Activated T-cell treated with anti-CD3 and anti-CD28 coated beads, Interleukin-2, amount 50 U/mL, for 4 hours (primary cell): ENCODE measurements around the gene KRT86. TPM values are rescaled to one million over a fixed set of nuclear protein-coding genes. Genes with fewer than 3 reads are reported as not detected.
"Not testable (repeated sequence)": the region's sequence is repeated elsewhere in the genome, so short reads cannot be mapped to it uniquely, and the experiment has no call there.

Experiments
- ATAC-seq, 2 donors: fragments of 200-7000 bp; cut with Tn5 transposase; one replicate each; pipeline ENCODE4 v1.10.0; 2021
- DNase-seq: peaks from one replicate; pipeline ENCODE4 v3.0.0-alpha.2; 2020
- H3K27me3 Mint-ChIP-seq: one replicate; pipeline ENCODE4 v1.8.0; 2021; ENCODE audit warnings: low read depth, mixed read lengths
- H3K36me3 Mint-ChIP-seq: one replicate; pipeline ENCODE4 v1.8.0; 2022; ENCODE audit warnings: mixed read lengths; ENCODE audit not compliant: insufficient read depth
- H3K4me1 Mint-ChIP-seq: one replicate; pipeline ENCODE4 v1.8.0; 2021; ENCODE audit warnings: low read depth, mixed read lengths
- H3K4me3 Mint-ChIP-seq: one replicate; pipeline ENCODE4 v1.8.0; 2021; ENCODE audit warnings: mild to moderate bottlenecking, moderate library complexity, mixed read lengths
- H3K9me3 Mint-ChIP-seq: one replicate; pipeline ENCODE4 v1.8.0; 2021; ENCODE audit warnings: mixed read lengths
- total RNA-seq, 3 donors: library from RNA; stranded (reverse); gene quantifications; one replicate each; pipeline ENCODE4 v1.2.1, GENCODE V29; 2021

The KRT86 gene
- total RNA-seq, 3 donors from 2014 or later = not detected

- H3K27me3 Mint-ChIP-seq = peaks cover 7% of the 10 kb centered on the region
- H3K9me3 Mint-ChIP-seq = no peaks in the 10 kb centered on the region
- DNase-seq (no peak), ATAC-seq (no peak)
- H3K36me3 Mint-ChIP-seq = no peaks in the 10 kb centered on the region
- no peaks in the 10 kb centered on the region for H3K4me1 Mint-ChIP-seq
- no peak overlapping the region for H3K4me3 Mint-ChIP-seq
These were observed 68.5 kb downstream of the KRT86 start for GRCh38 chr12:52342781-52343490.

- Mint-ChIP-seq H3K4me1 (no peaks in the 10 kb centered on the region), H3K36me3 (no peaks in the 10 kb centered on the region), H3K27me3 (peaks cover 7% of the 10 kb centered on the region), H3K9me3 (no peaks in the 10 kb centered on the region), H3K4me3 (no peak overlapping the region)
- DNase-seq (no peak), ATAC-seq (no peak)
These were observed 69.1 kb downstream of the KRT86 start for GRCh38 chr12:52343550-52343949.

- Mint-ChIP-seq H3K4me3 (no peak overlapping the region), H3K27me3 (peaks cover 7% of the 10 kb centered on the region), H3K36me3 (no peaks in the 10 kb centered on the region), H3K9me3 (no peaks in the 10 kb centered on the region), H3K4me1 (peaks cover under 1% of the 10 kb centered on the region)
- DNase-seq = no peak
- no peak for ATAC-seq
These were observed 69.7 kb downstream of the KRT86 start for GRCh38 chr12:52344111-52344510.

GRCh38 chr12:52345041-52345440 lies 70.6 kb downstream of the KRT86 start:
- H3K4me3 Mint-ChIP-seq, ATAC-seq, DNase-seq, H3K9me3 Mint-ChIP-seq, H3K36me3 Mint-ChIP-seq, H3K27me3 Mint-ChIP-seq, H3K4me1 Mint-ChIP-seq: not testable (repeated sequence)

- Mint-ChIP-seq H3K9me3 (no peaks in the 10 kb centered on the region), H3K36me3 (no peaks in the 10 kb centered on the region), H3K4me3 (no peak overlapping the region), H3K4me1 (peaks cover 8% of the 10 kb centered on the region), H3K27me3 (peaks cover 5% of the 10 kb centered on the region)
- DNase-seq = no peak
- ATAC-seq = no peak
These were observed 72.1 kb downstream of the KRT86 start for GRCh38 chr12:52346593-52346992.

- Mint-ChIP-seq H3K4me1 (peaks cover 12% of the 10 kb centered on the region), H3K4me3 (no peak overlapping the region), H3K36me3 (no peaks in the 10 kb centered on the region), H3K9me3 (no peaks in the 10 kb centered on the region), H3K27me3 (peaks cover 5% of the 10 kb centered on the region)
- no peak for DNase-seq
- no peak for ATAC-seq
These were observed 72.6 kb downstream of the KRT86 start for GRCh38 chr12:52347016-52347415.

GRCh38 chr12:52347551-52348510 lies 73.4 kb downstream of the KRT86 start:
- DNase-seq (no peak), ATAC-seq (no peak)
- Mint-ChIP-seq H3K9me3 (no peaks in the 10 kb centered on the region), H3K4me3 (no peak overlapping the region), H3K4me1 (peaks cover 20% of the 10 kb centered on the region), H3K36me3 (no peaks in the 10 kb centered on the region), H3K27me3 (peaks cover 4% of the 10 kb centered on the region)

GRCh38 chr12:52349196-52349595 lies 74.8 kb downstream of the KRT86 start:
- no peak overlapping the region for H3K4me3 Mint-ChIP-seq
- H3K36me3 Mint-ChIP-seq = no peaks in the 10 kb centered on the region
- no peaks in the 10 kb centered on the region for H3K9me3 Mint-ChIP-seq
- H3K27me3 Mint-ChIP-seq = peaks cover 4% of the 10 kb centered on the region
- DNase-seq (no peak), ATAC-seq (no peak)
- H3K4me1 Mint-ChIP-seq = peaks cover 22% of the 10 kb centered on the region

GRCh38 chr12:52350021-52350620 lies 75.7 kb downstream of the KRT86 start:
- H3K4me1 Mint-ChIP-seq = peaks cover 22% of the 10 kb centered on the region
- no peak overlapping the region for H3K4me3 Mint-ChIP-seq
- DNase-seq = no peak
- H3K9me3 Mint-ChIP-seq = no peaks in the 10 kb centered on the region
- H3K36me3 Mint-ChIP-seq = no peaks in the 10 kb centered on the region
- no peak for ATAC-seq
- peaks cover 4% of the 10 kb centered on the region for H3K27me3 Mint-ChIP-seq

GRCh38 chr12:52350786-52351185 lies 76.3 kb downstream of the KRT86 start:
- no peak overlapping the region for H3K4me3 Mint-ChIP-seq
- H3K27me3 Mint-ChIP-seq = peaks cover 4% of the 10 kb centered on the region
- no peaks in the 10 kb centered on the region for H3K36me3 Mint-ChIP-seq
- ATAC-seq (no peak), DNase-seq (no peak)
- no peaks in the 10 kb centered on the region for H3K9me3 Mint-ChIP-seq
- peaks cover 22% of the 10 kb centered on the region for H3K4me1 Mint-ChIP-seq

GRCh38 chr12:52351196-52352059 lies 77.0 kb downstream of the KRT86 start:
- Mint-ChIP-seq H3K36me3 (no peaks in the 10 kb centered on the region), H3K4me3 (peak overlapping the region; percentile 65), H3K9me3 (no peaks in the 10 kb centered on the region), H3K27me3 (peaks cover 4% of the 10 kb centered on the region), H3K4me1 (peaks cover 22% of the 10 kb centered on the region)
- peak; percentile 38 for DNase-seq
- peak; percentile 82 to 86 for ATAC-seq

GRCh38 chr12:52352951-52353350 lies 78.5 kb downstream of the KRT86 start:
- Mint-ChIP-seq H3K36me3 (no peaks in the 10 kb centered on the region), H3K27me3 (peaks cover 6% of the 10 kb centered on the region), H3K4me3 (no peak overlapping the region), H3K9me3 (no peaks in the 10 kb centered on the region), H3K4me1 (peaks cover 24% of the 10 kb centered on the region)
- DNase-seq (no peak), ATAC-seq (no peak)

GRCh38 chr12:52353766-52354165 lies 79.3 kb downstream of the KRT86 start:
- peaks cover 6% of the 10 kb centered on the region for H3K27me3 Mint-ChIP-seq
- H3K4me1 Mint-ChIP-seq = peaks cover 32% of the 10 kb centered on the region
- H3K4me3 Mint-ChIP-seq = no peak overlapping the region
- H3K9me3 Mint-ChIP-seq = no peaks in the 10 kb centered on the region
- DNase-seq (no peak), ATAC-seq (no peak)
- no peaks in the 10 kb centered on the region for H3K36me3 Mint-ChIP-seq

- H3K9me3 Mint-ChIP-seq = no peaks in the 10 kb centered on the region
- no peaks in the 10 kb centered on the region for H3K36me3 Mint-ChIP-seq
- DNase-seq = no peak
- no peak overlapping the region for H3K4me3 Mint-ChIP-seq
- H3K27me3 Mint-ChIP-seq = peaks cover 5% of the 10 kb centered on the region
- peaks cover 34% of the 10 kb centered on the region for H3K4me1 Mint-ChIP-seq
- no peak for ATAC-seq
These were observed 79.8 kb downstream of the KRT86 start for GRCh38 chr12:52354200-52354599.
